Neural cell (in vitro differentiated cells): Measurements from ENCODE around the gene DOCK10. TPM values are rescaled to one million over a fixed set of nuclear protein-coding genes. Genes with fewer than 3 reads are reported as not detected.

Experiments used
- H2AFZ ChIP-seq: fragments of 200-600, 300-800 bp; sonication (generic), shearing (Covaris generic); 2 replicates; pipeline ENCODE4 v1.6.0; 2014; ENCODE audit warnings: low read depth, mild to moderate bottlenecking, antibody characterized with exemption, low read length, moderate library complexity
- H3F3A ChIP-seq: fragments of 200-600 bp; shearing (Covaris generic); 2 replicates; pipeline ENCODE4 v1.6.1; 2016; ENCODE audit warnings: mild to moderate bottlenecking, moderate library complexity, mixed read lengths, antibody characterized with exemption, low read length; ENCODE audit not compliant: insufficient read depth, poor library complexity, severe bottlenecking
- H3K27ac ChIP-seq: fragments of 200-600, 300-800 bp; sonication (generic), shearing (Covaris generic); 2 replicates; pipeline ENCODE4 v1.5.1; 2014; ENCODE audit warnings: mild to moderate bottlenecking, low read length, moderate library complexity
- H3K27me3 ChIP-seq: fragments of 300-800, 200-600 bp; sonication (generic), shearing (Covaris generic); 2 replicates; pipeline ENCODE4 v1.6.0; 2014; ENCODE audit warnings: mild to moderate bottlenecking, low read depth, low read length, moderate library complexity; ENCODE audit not compliant: insufficient read depth
- H3K36me3 ChIP-seq: fragments of 300-800, 200-600 bp; sonication (generic), shearing (Covaris generic); 2 replicates; pipeline ENCODE4 v1.5.1; 2014; ENCODE audit warnings: mild to moderate bottlenecking, antibody characterized with exemption, low read length, moderate library complexity; ENCODE audit not compliant: insufficient read depth
- H3K4me2 ChIP-seq: fragments of 300-800, 200-600 bp; sonication (generic), shearing (Covaris generic); 2 replicates; pipeline ENCODE4 v1.6.0; 2014; ENCODE audit warnings: mild to moderate bottlenecking, low read length
- H3K4me3 ChIP-seq: fragments of 300-800, 200-600 bp; sonication (generic), shearing (Covaris generic); 2 replicates; pipeline ENCODE4 v1.5.1; 2014; ENCODE audit warnings: mild to moderate bottlenecking, low read length, moderate library complexity
- H3K79me2 ChIP-seq: fragments of 200-600 bp; shearing (Covaris generic); replicated peaks from 2 replicates; pipeline ENCODE4 v1.6.0; 2014; ENCODE audit warnings: mild to moderate bottlenecking, low read length, moderate library complexity; ENCODE audit not compliant: insufficient read depth
- H3K9ac ChIP-seq: fragments of 300-800, 200-600 bp; sonication (generic), shearing (Covaris generic); 2 replicates; pipeline ENCODE4 v1.6.1; 2016; ENCODE audit warnings: mild to moderate bottlenecking, low read length, mixed read lengths
- H3K9me2 ChIP-seq: fragments of 200-600 bp; shearing (Covaris generic); 2 replicates; pipeline ENCODE4 v1.6.1; 2016; ENCODE audit warnings: mild to moderate bottlenecking, low read length, mixed read lengths; ENCODE audit not compliant: insufficient read depth
- H3K9me3 ChIP-seq: fragments of 200-600, 300-800 bp; sonication (generic), shearing (Covaris generic); 2 replicates; pipeline ENCODE4 v1.6.1; 2016; ENCODE audit warnings: mild to moderate bottlenecking, mixed run types, low read length, moderate library complexity, mixed read lengths
- H4K20me1 ChIP-seq: fragments of 200-600 bp; shearing (Covaris generic); 2 replicates; pipeline ENCODE4 v1.6.1; 2016; ENCODE audit warnings: mild to moderate bottlenecking, mixed run types; ENCODE audit not compliant: insufficient read depth
- EP300 ChIP-seq: fragments of 450-650 bp; conservative IDR thresholded peaks from 2 replicates; pipeline ENCODE4 v1.6.1; 2014; ENCODE audit warnings: antibody characterized with exemption, mild to moderate bottlenecking, moderate library complexity; ENCODE audit not compliant: poor library complexity, severe bottlenecking
- EZH2 ChIP-seq: fragments of 200-600, 300-800 bp; shearing (Covaris generic), sonication (generic); IDR thresholded peaks from 2 replicates; pipeline ENCODE4 v1.6.1; 2014; ENCODE audit warnings: antibody characterized with exemption, low read length, borderline replicate concordance, mild to moderate bottlenecking; ENCODE audit not compliant: insufficient read depth, poor library complexity, severe bottlenecking
- MXI1 ChIP-seq: fragments of 450-650 bp; conservative IDR thresholded peaks from 2 replicates; pipeline ENCODE4 v1.6.1; 2014; ENCODE audit warnings: antibody characterized with exemption, mild to moderate bottlenecking; ENCODE audit not compliant: poor library complexity, severe bottlenecking
- POLR2AphosphoS5 ChIP-seq: IDR thresholded peaks from 2 replicates; pipeline ENCODE4 v1.6.1; 2012
- RAD21 ChIP-seq: fragments of 450-650 bp; conservative IDR thresholded peaks from 2 replicates; pipeline ENCODE4 v1.6.1; 2014; ENCODE audit warnings: antibody characterized with exemption, mild to moderate bottlenecking, moderate library complexity
- SMC3 ChIP-seq: fragments of 450-650 bp; conservative IDR thresholded peaks from 2 replicates; pipeline ENCODE4 v1.6.1; 2014; ENCODE audit warnings: antibody characterized with exemption, mild to moderate bottlenecking, moderate library complexity; ENCODE audit not compliant: poor library complexity
- TAF1 ChIP-seq: IDR thresholded peaks from 2 replicates; pipeline ENCODE4 v1.6.1; 2012; ENCODE audit warnings: low read depth
- polyA plus RNA-seq: library from polyadenylated mRNA; depleted of rRNA; stranded (reverse); fragments of >200 nt; gene quantifications from 2 replicates; pipeline ENCODE4 v1.2.3, GENCODE V29; 2014
- TF ChIP-seq, protein P1 (sequence below): IDR thresholded peaks from 2 replicates; pipeline ENCODE4 v1.6.1; 2012; ENCODE audit warnings: borderline replicate concordance
- TF ChIP-seq, protein P2 (sequence below): fragments of 450-650 bp; IDR thresholded peaks from 2 replicates; pipeline ENCODE4 v1.5.1; 2014; ENCODE audit warnings: antibody characterized with exemption, mild to moderate bottlenecking, moderate library complexity; ENCODE audit not compliant: poor library complexity, severe bottlenecking

The DOCK10 gene
- polyA plus RNA-seq, 1 donor from 2014 or later = 0.37 TPM

DNA sequence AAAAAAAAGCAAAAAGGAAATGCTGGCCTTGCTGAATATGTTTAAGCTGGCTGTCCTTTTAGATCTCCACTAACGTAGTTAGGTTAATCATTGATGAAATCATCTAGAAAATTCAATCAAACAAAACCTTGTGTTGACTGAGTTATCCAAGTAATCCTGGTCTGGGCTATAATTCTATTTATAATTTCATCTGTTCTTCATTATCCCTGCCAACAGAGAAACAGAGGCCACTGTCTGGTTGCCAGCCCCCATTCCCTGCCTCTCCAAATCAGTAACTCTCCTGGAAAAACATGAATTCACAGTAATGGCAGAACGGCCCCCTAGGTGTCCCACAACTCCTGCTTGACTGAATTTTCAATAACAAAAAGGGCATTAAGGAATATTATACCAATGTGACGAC, 24.6 kb downstream of the DOCK10 start:
- no peak for TF ChIP-seq TAF1
- no peak for TF ChIP-seq POLR2AphosphoS5
- TF ChIP-seq SMC3 = no peak
- TF ChIP-seq, protein P1, sequence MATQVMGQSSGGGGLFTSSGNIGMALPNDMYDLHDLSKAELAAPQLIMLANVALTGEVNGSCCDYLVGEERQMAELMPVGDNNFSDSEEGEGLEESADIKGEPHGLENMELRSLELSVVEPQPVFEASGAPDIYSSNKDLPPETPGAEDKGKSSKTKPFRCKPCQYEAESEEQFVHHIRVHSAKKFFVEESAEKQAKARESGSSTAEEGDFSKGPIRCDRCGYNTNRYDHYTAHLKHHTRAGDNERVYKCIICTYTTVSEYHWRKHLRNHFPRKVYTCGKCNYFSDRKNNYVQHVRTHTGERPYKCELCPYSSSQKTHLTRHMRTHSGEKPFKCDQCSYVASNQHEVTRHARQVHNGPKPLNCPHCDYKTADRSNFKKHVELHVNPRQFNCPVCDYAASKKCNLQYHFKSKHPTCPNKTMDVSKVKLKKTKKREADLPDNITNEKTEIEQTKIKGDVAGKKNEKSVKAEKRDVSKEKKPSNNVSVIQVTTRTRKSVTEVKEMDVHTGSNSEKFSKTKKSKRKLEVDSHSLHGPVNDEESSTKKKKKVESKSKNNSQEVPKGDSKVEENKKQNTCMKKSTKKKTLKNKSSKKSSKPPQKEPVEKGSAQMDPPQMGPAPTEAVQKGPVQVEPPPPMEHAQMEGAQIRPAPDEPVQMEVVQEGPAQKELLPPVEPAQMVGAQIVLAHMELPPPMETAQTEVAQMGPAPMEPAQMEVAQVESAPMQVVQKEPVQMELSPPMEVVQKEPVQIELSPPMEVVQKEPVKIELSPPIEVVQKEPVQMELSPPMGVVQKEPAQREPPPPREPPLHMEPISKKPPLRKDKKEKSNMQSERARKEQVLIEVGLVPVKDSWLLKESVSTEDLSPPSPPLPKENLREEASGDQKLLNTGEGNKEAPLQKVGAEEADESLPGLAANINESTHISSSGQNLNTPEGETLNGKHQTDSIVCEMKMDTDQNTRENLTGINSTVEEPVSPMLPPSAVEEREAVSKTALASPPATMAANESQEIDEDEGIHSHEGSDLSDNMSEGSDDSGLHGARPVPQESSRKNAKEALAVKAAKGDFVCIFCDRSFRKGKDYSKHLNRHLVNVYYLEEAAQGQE = no peak
- no peak for TF ChIP-seq MXI1
- TF ChIP-seq RAD21 = no peak
- TF ChIP-seq, protein P2, sequence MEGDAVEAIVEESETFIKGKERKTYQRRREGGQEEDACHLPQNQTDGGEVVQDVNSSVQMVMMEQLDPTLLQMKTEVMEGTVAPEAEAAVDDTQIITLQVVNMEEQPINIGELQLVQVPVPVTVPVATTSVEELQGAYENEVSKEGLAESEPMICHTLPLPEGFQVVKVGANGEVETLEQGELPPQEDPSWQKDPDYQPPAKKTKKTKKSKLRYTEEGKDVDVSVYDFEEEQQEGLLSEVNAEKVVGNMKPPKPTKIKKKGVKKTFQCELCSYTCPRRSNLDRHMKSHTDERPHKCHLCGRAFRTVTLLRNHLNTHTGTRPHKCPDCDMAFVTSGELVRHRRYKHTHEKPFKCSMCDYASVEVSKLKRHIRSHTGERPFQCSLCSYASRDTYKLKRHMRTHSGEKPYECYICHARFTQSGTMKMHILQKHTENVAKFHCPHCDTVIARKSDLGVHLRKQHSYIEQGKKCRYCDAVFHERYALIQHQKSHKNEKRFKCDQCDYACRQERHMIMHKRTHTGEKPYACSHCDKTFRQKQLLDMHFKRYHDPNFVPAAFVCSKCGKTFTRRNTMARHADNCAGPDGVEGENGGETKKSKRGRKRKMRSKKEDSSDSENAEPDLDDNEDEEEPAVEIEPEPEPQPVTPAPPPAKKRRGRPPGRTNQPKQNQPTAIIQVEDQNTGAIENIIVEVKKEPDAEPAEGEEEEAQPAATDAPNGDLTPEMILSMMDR = no peak
- TF ChIP-seq EP300 = no peak
- TF ChIP-seq EZH2 = no peak
- no peaks in the 10 kb centered on the region for H3K27me3 ChIP-seq
- H3K4me2 ChIP-seq = no peak overlapping the region
- no peaks in the 10 kb centered on the region for H4K20me1 ChIP-seq
- H3K36me3 ChIP-seq = no peaks in the 10 kb centered on the region
- no peak overlapping the region for H3K27ac ChIP-seq
- no peaks in the 10 kb centered on the region for H3K9me3 ChIP-seq
- no peak overlapping the region for H3K4me3 ChIP-seq
- H3K79me2 ChIP-seq = no peaks in the 10 kb centered on the region
- no peak overlapping the region for H2AFZ ChIP-seq
- H3K9me2 ChIP-seq = no peaks in the 10 kb centered on the region
- no peak overlapping the region for H3K9ac ChIP-seq
- no peaks in the 10 kb centered on the region for H3F3A ChIP-seq

DNA sequence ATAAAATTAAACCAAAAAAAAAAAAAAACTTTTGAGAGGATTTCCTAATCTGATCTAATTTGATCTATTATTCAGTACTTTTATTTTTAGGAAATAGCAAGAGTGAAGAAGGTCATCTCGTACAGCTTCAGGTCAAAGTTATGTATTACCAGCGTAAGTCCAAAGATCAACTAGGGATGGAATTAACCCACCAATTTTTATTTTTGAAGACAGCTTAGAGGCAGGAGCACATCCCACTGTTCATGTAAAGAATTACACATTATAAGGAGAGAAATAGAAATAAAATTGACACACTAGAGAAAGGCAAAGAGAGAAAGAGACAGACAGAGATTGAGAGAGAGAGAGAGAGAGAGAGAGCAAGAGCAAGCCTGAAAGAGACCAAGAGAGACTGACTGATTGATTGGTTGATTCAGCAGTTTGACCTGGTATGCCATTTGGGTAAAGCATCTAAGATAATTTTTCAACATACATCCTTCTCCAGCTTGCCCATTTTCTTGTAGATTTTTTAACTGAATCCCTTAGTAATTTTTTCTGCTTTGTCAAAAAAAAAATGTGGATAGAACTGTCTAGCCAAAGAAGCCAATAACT, 25.1 kb downstream of the DOCK10 start:
- Histone ChIP-seq H3K27me3 (no peaks in the 10 kb centered on the region), H4K20me1 (no peaks in the 10 kb centered on the region), H2AFZ (no peak overlapping the region), H3K9ac (no peak overlapping the region), H3K79me2 (no peaks in the 10 kb centered on the region), H3K36me3 (no peaks in the 10 kb centered on the region), H3K4me2 (no peak overlapping the region), H3F3A (no peaks in the 10 kb centered on the region), H3K4me3 (no peak overlapping the region), H3K9me3 (no peaks in the 10 kb centered on the region), H3K9me2 (no peaks in the 10 kb centered on the region), H3K27ac (no peak overlapping the region)
- no peak for TF ChIP-seq EZH2
- no peak for TF ChIP-seq TAF1
- TF ChIP-seq, protein P1 = no peak
- TF ChIP-seq MXI1 = no peak
- no peak for TF ChIP-seq EP300
- no peak for TF ChIP-seq POLR2AphosphoS5
